Mucosa of descending colon (tissue), 3 donors: ENCODE data around the gene ARL16. TPM values are rescaled to one million over a fixed set of nuclear protein-coding genes. Genes with fewer than 3 reads are reported as not detected.

Experiments
- ATAC-seq: fragments of 200-7000 bp; cut with Tn5 transposase; one replicate; pipeline ENCODE4 v1.9.1; 2020; ENCODE audit warnings: mild to moderate bottlenecking, moderate library complexity
- DNase-seq, 3 donors: peaks; one replicate each; pipeline ENCODE4 v3.0.0-alpha.2; 2020
- H3K36me3 ChIP-seq: fragments of 200-600 bp; one replicate; pipeline ENCODE4 v1.8.0; 2021; ENCODE audit warnings: low read depth, mild to moderate bottlenecking
- H3K4me1 ChIP-seq: fragments of 200-600 bp; one replicate; pipeline ENCODE4 v1.8.0; 2021; ENCODE audit warnings: low read depth, mild to moderate bottlenecking
- H3K4me3 ChIP-seq: fragments of 200-600 bp; one replicate; pipeline ENCODE4 v1.8.0; 2021; ENCODE audit warnings: mild to moderate bottlenecking
- H3K9me3 ChIP-seq: fragments of 200-600 bp; one replicate; pipeline ENCODE4 v1.8.0; 2021; ENCODE audit warnings: mild to moderate bottlenecking
- intact Hi-C, 2 donors: fragments of 100-400 bp; cut with DNase I in 1 of 2; cut with micrococcal nuclease in 1 of 2; formaldehyde crosslinking; loops; one replicate each; pipeline versions ENCODE4 v1.11.0 to v1.11.1; 2022; cut with DNase I, micrococcal nuclease
- long read RNA-seq, 2 donors: library from polyadenylated mRNA; unstranded; transcript quantifications; one replicate each; pipeline ENCODE4 v2.0.0, GENCODE V29; 2019 to 2021
- total RNA-seq, 3 donors: library from RNA; stranded (reverse); fragmentation: NEBNext Ultra II Directional in 2 of 3; extraction: Animal tissue kit (Norgen Biotek cat#: 25700) in 2 of 3; gene quantifications; one replicate each; pipeline versions ENCODE4 v1.2.1 to v1.2.4, GENCODE V29; 2021 to 2023
- TF ChIP-seq, protein P1 (sequence below): fragments of 200-600 bp; IDR thresholded peaks from one replicate; pipeline ENCODE4 v1.8.0; 2022; ENCODE audit warnings: antibody characterized with exemption, mild to moderate bottlenecking
- donor health status: DM: no; HTN: no; CAD: no; lungs with moderate emphysema.
- donor health status: DM: no; HTN: no; CAD: no.
- donor health status: DM: no; HTN: yes; CAD: no.

ARL16 gene
- 10 to 100 TPM; 14.0 to 27.6 (median 26.1) TPM for total RNA-seq
- long read RNA-seq, donor 1, transcript ARL16-201 (5 exons, 1,227 nt), result major isoform, 11 of 26 reads
- long read RNA-seq, donor 1, transcript ARL16-204 (5 exons, 1,526 nt), result minor isoform, 6 of 26 reads
- long read RNA-seq, donor 1, partial matches to known transcripts, result 2 of 26 reads
- long read RNA-seq, donor 1, other reads (novel, unspliced or antisense), result 7 of 26 reads
- long read RNA-seq, donor 2, transcript ARL16-204 (5 exons, 1,526 nt), result major isoform, 7 of 18 reads
- long read RNA-seq, donor 2, transcript ARL16-201 (5 exons, 1,227 nt), result minor isoform, 5 of 18 reads
- long read RNA-seq, donor 2, partial matches to known transcripts, result 2 of 18 reads
- long read RNA-seq, donor 2, other reads (novel, unspliced or antisense), result 4 of 18 reads

DNA sequence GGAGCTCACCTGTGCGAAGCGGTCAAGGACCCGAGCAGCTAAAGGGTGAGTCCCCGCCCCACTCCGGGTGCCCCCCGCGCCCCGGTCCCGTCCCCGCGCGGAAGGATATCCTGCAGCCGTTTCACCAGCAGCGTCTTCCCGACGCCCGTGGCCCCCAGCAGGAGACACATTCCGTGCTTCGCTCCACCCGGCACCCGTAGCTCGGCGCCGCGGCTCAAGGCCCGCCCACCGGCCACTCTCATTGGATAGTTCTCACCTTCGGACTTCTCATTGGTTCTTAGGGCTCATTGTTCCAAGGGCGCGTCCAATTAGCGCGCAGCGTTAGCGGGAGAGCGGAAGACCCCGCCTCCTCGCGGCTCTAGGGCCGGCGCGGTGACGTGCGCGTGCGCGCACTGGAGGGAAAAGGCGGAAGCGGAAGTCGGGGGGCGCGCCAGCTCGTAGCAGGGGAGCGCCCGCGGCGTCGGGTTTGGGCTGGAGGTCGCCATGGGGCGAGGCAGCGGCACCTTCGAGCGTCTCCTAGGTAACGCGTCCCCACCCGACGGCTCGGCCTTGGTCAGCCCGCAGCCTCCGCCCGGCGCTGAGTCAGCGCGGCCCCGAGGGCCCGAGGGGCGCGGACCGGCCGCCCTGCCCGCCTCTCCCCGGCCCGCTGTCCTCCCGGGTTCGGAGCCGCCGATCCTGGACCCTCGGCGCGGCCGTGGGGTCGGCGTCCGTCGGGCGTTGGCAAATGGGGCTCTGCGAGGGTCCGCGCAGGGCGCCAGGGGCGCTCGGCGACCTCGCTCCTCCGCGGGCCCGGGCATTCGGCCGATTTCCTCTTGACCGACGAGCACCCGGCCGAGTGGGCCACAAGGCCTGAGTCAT, at the start of gene ARL16, which contains the start of gene HGS:
Gene ARL16 (minus strand): TSS at position 214 of the 858 bp plus-strand sequence. CDS start 44 bp downstream, at position 170.
Gene HGS (plus strand): TSS at position 428 of the 858 bp plus-strand sequence. CDS start 56 bp downstream, at position 484.
- peaks cover 18% of the 10 kb centered on the region for H3K4me1 ChIP-seq
- no peaks in the 10 kb centered on the region for H3K9me3 ChIP-seq
- DNase-seq (peak; percentile 98 to 99 (median 99)), ATAC-seq (peak; percentile 97)
- TF ChIP-seq, protein P1, sequence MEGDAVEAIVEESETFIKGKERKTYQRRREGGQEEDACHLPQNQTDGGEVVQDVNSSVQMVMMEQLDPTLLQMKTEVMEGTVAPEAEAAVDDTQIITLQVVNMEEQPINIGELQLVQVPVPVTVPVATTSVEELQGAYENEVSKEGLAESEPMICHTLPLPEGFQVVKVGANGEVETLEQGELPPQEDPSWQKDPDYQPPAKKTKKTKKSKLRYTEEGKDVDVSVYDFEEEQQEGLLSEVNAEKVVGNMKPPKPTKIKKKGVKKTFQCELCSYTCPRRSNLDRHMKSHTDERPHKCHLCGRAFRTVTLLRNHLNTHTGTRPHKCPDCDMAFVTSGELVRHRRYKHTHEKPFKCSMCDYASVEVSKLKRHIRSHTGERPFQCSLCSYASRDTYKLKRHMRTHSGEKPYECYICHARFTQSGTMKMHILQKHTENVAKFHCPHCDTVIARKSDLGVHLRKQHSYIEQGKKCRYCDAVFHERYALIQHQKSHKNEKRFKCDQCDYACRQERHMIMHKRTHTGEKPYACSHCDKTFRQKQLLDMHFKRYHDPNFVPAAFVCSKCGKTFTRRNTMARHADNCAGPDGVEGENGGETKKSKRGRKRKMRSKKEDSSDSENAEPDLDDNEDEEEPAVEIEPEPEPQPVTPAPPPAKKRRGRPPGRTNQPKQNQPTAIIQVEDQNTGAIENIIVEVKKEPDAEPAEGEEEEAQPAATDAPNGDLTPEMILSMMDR, result peak; percentile 20
- H3K4me3 ChIP-seq, result peak within 1 kb of the TSS; percentile 99
- intact Hi-C loops, result no loop called here
- H3K36me3 ChIP-seq, result peaks cover 13% of the 10 kb centered on the region

- DNase-seq (peak; percentile 84 to 88 (median 85)), ATAC-seq (peak; percentile 88)
- intact Hi-C loops, result no loop called here
- Histone ChIP-seq H3K4me3 (no peak overlapping the region), H3K9me3 (no peaks in the 10 kb centered on the region), H3K36me3 (no peaks in the 10 kb centered on the region), H3K4me1 (peaks cover 22% of the 10 kb centered on the region)
- TF ChIP-seq, protein P1, result no peak
Measured at GRCh38 chr17:81727324-81728031, 43.9 kb upstream of the ARL16 start.

DNA sequence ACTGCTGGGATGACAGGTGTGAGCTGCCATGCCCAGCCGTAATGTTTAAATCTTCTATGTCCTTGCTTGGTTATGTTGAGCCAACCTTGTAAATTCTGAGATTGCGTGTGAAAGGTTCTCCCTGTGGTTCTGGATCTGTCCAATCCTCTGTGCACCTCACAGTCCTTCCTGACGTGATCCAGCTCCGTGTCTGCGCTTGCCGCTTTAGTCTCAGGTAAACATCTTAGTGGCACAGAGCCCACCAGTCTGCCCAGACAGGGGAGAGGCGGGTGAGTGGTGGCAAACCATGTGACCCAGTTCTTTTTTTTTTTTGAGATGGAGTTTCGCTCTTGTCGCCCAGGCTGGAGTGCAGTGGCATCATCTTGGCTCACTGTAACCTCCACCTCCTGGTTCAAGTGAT, 42.4 kb upstream of the ARL16 start:
- Histone ChIP-seq H3K36me3 (no peaks in the 10 kb centered on the region), H3K4me3 (no peak overlapping the region), H3K4me1 (peaks cover 30% of the 10 kb centered on the region), H3K9me3 (no peaks in the 10 kb centered on the region)
- intact Hi-C loops, result no loop called here
- ATAC-seq, result no peak
- TF ChIP-seq, protein P1, result no peak
- no peak for DNase-seq

DNA sequence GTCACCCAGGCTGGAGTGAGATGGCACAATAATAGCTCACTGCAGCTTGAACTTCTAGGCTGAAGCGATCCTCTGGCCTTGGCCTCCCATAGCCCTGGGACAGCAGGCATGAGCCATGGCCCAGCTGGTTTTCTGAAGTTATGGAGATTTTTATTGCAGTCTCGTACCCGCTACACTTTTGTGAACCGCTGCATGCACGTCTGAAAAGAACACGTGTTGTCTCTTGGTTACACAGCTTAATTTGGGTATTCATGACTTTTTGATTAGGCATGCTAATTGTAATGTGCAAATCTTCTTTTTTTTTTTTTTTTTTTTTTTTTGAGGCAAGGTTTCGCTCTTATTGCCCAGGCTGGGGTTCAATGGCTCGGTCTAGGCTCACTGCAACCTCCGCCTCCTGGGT, 41.8 kb upstream of the ARL16 start:
- H3K9me3 ChIP-seq, result no peaks in the 10 kb centered on the region
- TF ChIP-seq, protein P1, result no peak
- H3K4me1 ChIP-seq, result peaks cover 30% of the 10 kb centered on the region
- DNase-seq, result no peak
- H3K36me3 ChIP-seq, result no peaks in the 10 kb centered on the region
- intact Hi-C loops, result no loop called here
- no peak for ATAC-seq
- no peak overlapping the region for H3K4me3 ChIP-seq

DNA sequence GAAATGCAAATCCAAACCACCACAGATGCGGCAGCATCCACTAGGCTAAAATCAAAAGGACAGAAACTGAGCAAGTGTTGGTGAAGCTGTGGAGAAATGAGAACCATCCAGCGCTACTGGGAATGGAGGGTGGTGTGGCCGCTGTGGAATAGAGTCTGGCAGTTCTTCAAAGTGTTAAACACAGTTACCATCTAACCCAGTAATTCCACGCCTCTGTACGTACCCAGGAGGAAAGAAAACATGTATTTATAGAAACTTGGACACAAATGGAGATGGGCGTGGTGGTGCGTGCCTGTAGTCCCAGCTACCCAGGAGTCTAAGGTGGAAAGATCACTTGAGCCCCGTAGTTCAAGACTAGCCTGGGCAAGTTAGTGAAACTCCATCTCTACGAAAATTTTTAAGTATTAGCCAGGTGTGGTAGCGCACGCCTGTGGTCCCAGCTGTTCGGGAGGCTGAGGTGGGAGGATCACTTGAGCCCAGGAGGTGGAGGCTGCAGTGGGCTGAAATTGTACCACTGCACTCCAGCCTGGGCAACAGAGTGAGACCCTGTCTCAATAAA, 40.1 kb upstream of the ARL16 start:
- ATAC-seq (peak; percentile 33), DNase-seq (peak in 1 of 3 donors; percentile 66)
- no peak overlapping the region for H3K4me3 ChIP-seq
- H3K9me3 ChIP-seq, result no peaks in the 10 kb centered on the region
- TF ChIP-seq, protein P1, result no peak
- intact Hi-C loops, result no loop called here
- no peaks in the 10 kb centered on the region for H3K36me3 ChIP-seq
- peaks cover 30% of the 10 kb centered on the region for H3K4me1 ChIP-seq
